ENCODE measurements around the gene DNAH8.

- no peak for TF ChIP-seq EZH2phosphoT487 (IDR thresholded peaks at IDR 0.05; ENCODE audit: low read depth, severe bottlenecking, unreplicated experiment)
- no peak for TF ChIP-seq CTCF (IDR thresholded peaks at IDR 0.05; ENCODE audit: poor library complexity)
- TF ChIP-seq EZH2 (IDR thresholded peaks at IDR 0.05; ENCODE audit: borderline replicate concordance), result no peak
Observed at GRCh38 chr6:38684237-38684636, 30.9 kb upstream of the DNAH8 start.
